ENCODE measurements around the gene LNP1. TPM values are rescaled to one million over a fixed set of nuclear protein-coding genes. Genes with fewer than 3 reads are reported as not detected.

Gene LNP1
- total RNA-seq, 1 experiment from 2014 or later, result 3.3 TPM

DNA sequence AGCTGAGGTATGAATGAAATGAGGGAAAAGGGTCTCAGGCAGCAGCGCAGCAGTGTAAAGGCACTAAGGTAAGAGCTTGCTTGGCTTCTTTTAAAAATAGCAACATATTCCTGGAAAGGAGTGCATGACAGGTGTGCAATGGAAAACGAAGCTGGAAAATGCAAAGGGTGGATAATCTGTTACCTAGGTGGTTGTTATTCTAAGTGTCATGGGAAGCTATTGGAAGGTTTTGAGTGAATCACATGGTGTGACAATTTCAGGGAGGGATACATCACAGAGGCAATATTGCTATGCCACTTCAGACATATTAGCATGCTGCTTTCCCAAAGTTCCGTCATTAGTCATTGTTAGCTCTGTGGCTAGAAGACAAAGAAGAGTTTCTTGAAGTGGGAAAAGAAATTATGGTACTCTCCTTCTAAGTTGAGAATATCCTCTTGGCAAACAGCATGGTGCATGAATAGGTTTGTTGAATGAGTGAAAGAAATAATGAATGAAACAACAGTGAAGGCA is 62.4 kb downstream of the LNP1 start:
- no TSS peak for BruUV-seq (replicated peaks)
- TF ChIP-seq, protein P1, sequence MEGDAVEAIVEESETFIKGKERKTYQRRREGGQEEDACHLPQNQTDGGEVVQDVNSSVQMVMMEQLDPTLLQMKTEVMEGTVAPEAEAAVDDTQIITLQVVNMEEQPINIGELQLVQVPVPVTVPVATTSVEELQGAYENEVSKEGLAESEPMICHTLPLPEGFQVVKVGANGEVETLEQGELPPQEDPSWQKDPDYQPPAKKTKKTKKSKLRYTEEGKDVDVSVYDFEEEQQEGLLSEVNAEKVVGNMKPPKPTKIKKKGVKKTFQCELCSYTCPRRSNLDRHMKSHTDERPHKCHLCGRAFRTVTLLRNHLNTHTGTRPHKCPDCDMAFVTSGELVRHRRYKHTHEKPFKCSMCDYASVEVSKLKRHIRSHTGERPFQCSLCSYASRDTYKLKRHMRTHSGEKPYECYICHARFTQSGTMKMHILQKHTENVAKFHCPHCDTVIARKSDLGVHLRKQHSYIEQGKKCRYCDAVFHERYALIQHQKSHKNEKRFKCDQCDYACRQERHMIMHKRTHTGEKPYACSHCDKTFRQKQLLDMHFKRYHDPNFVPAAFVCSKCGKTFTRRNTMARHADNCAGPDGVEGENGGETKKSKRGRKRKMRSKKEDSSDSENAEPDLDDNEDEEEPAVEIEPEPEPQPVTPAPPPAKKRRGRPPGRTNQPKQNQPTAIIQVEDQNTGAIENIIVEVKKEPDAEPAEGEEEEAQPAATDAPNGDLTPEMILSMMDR (IDR thresholded peaks at IDR 0.05; ENCODE audit: insufficient read depth in 1 of 2, low read depth in 1 of 2, low read length in 1 of 2, severe bottlenecking in 1 of 2, unreplicated experiment in 1 of 2), result no peak
- intact Hi-C loops (cut with micrococcal nuclease; ENCODE audit: unreplicated experiment), result loop anchor here (1.0 kb wide), 6 partner anchors 114 to 333 kb away; partner anchors contain the start of gene TFG

DNA sequence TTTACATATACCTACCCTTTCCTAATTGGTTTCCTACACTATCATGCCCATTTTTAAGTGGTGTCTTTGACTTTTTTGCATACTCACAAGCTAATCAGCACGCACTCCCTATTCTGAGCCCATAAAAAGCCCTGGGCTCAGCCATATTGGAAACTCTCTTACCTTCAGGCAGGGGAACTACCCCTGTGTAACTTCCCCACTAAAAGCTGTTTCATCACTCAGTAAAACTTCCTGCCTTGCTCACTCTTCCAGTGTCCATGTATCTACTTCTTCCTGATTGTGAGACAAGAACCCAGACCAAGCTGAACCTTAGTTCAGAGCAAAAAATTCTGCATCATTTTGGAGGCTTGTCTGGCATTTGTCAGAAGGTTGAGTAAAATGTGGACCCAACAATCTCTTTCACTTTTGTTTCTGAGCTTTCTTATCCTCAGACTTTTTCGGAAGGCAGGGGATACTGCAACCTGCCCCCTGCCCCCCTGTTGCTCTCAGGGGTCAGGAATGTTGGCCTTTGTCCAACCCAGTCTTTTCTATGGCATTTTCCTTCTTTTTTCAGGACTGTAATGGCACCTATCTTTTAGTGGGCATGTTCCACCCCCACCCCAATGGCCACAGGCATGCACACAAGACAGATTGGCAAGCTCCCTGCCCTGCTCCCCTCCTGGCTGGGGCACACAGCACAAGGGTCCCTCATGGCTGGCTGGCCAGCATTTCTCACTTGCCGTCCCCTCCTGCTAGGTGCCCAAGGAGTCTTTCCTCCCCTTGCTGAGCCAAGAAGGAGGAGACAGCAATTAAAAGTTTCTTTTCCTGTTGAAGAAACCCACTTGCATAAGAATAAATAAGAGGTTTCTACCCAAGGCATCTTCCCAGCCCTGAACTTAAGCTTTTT is 64.8 kb downstream of the LNP1 start:
- Histone ChIP-seq H3K4me1 (no peaks in the 10 kb centered on the region), H3K27me3 (replicated peaks; ENCODE audit: control insufficient read depth, insufficient read depth, low read length) (no peaks in the 10 kb centered on the region), H3K4me3 (ENCODE audit: low read depth, low read length) (no peak overlapping the region), H3K9me3 (peaks cover 21% of the 10 kb centered on the region), H3K36me3 (ENCODE audit: control insufficient read depth, insufficient read depth, low read length) (no peaks in the 10 kb centered on the region)
- Mint-ChIP-seq H3K27me3 (ENCODE audit: insufficient read depth, unreplicated experiment) (no peaks in the 10 kb centered on the region), H3K36me3 (ENCODE audit: insufficient read depth, unreplicated experiment) (no peaks in the 10 kb centered on the region), H3K9me3 (ENCODE audit: unreplicated experiment) (peaks cover 20% of the 10 kb centered on the region), H3K4me3 (ENCODE audit: unreplicated experiment) (no peak overlapping the region), H3K4me1 (ENCODE audit: low read depth, unreplicated experiment) (no peaks in the 10 kb centered on the region), H3K27ac (ENCODE audit: unreplicated experiment) (no peak overlapping the region)
- TF ChIP-seq, protein P1 (IDR thresholded peaks at IDR 0.05; ENCODE audit: insufficient read depth in 1 of 2, low read depth in 1 of 2, low read length in 1 of 2, severe bottlenecking in 1 of 2, unreplicated experiment in 1 of 2), result no peak
- POLR2A ChIA-PET, result no interaction called here
- intact Hi-C loops (cut with micrococcal nuclease; ENCODE audit: unreplicated experiment), result no loop called here
- DNase-seq, result no peak
- CTCF ChIA-PET, result interaction anchor here (0.8 to 1.1 kb wide), 2 partner anchors 122 to 168 kb away, joined by 3 read pairs; no protein-coding TSS in a partner anchor
- no TSS peak for BruUV-seq (replicated peaks)

More for the DNA sequence above, 62.4 kb downstream of the LNP1 start:
- H3K9me3 ChIP-seq, result peaks cover 12% of the 10 kb centered on the region
- no peaks in the 10 kb centered on the region for H3K36me3 Mint-ChIP-seq (ENCODE audit: insufficient read depth, unreplicated experiment)
- no peak overlapping the region for H3K27ac Mint-ChIP-seq (ENCODE audit: unreplicated experiment)
- H3K4me1 Mint-ChIP-seq (ENCODE audit: low read depth, unreplicated experiment), result no peaks in the 10 kb centered on the region
- POLR2A ChIA-PET, result no interaction called here
- no peaks in the 10 kb centered on the region for H3K4me1 ChIP-seq
- H3K4me3 ChIP-seq (ENCODE audit: low read depth, low read length), result no peak overlapping the region
- H3K4me3 Mint-ChIP-seq (ENCODE audit: unreplicated experiment), result no peak overlapping the region
- CTCF ChIA-PET, result interaction anchor here (0.7 to 2.6 kb wide), 10 partner anchors 89 to 776 kb away, joined by 3 to 61 read pairs (median 12); partner anchors contain the start of gene TFG
- H3K27me3 ChIP-seq (replicated peaks; ENCODE audit: control insufficient read depth, insufficient read depth, low read length), result no peaks in the 10 kb centered on the region
- H3K36me3 ChIP-seq (ENCODE audit: control insufficient read depth, insufficient read depth, low read length), result no peaks in the 10 kb centered on the region
- H3K27me3 Mint-ChIP-seq (ENCODE audit: insufficient read depth, unreplicated experiment), result no peaks in the 10 kb centered on the region
- H3K9me3 Mint-ChIP-seq (ENCODE audit: unreplicated experiment), result peaks cover under 1% of the 10 kb centered on the region
- DNase-seq, result no peak

GRCh38 chr3:100467133-100467532 is 65.8 kb downstream of the LNP1 start:
- Histone ChIP-seq H3K9me3 (peaks cover 21% of the 10 kb centered on the region), H3K4me1 (no peaks in the 10 kb centered on the region), H3K27me3 (replicated peaks; ENCODE audit: control insufficient read depth, insufficient read depth, low read length) (no peaks in the 10 kb centered on the region), H3K4me3 (ENCODE audit: low read depth, low read length) (no peak overlapping the region), H3K36me3 (ENCODE audit: control insufficient read depth, insufficient read depth, low read length) (no peaks in the 10 kb centered on the region)
- BruUV-seq (replicated peaks), result no TSS peak
- Mint-ChIP-seq H3K27me3 (ENCODE audit: insufficient read depth, unreplicated experiment) (no peaks in the 10 kb centered on the region), H3K4me3 (ENCODE audit: unreplicated experiment) (no peak overlapping the region), H3K9me3 (ENCODE audit: unreplicated experiment) (peaks cover 20% of the 10 kb centered on the region), H3K27ac (ENCODE audit: unreplicated experiment) (no peak overlapping the region), H3K36me3 (ENCODE audit: insufficient read depth, unreplicated experiment) (no peaks in the 10 kb centered on the region), H3K4me1 (ENCODE audit: low read depth, unreplicated experiment) (no peaks in the 10 kb centered on the region)
- CTCF ChIA-PET, result no interaction called here
- DNase-seq, result no peak
- intact Hi-C loops (cut with micrococcal nuclease; ENCODE audit: unreplicated experiment), result no loop called here
- POLR2A ChIA-PET, result no interaction called here
- TF ChIP-seq, protein P1 (IDR thresholded peaks at IDR 0.05; ENCODE audit: insufficient read depth in 1 of 2, low read depth in 1 of 2, low read length in 1 of 2, severe bottlenecking in 1 of 2, unreplicated experiment in 1 of 2), result no peak

Data from Caco-2 (cell line).